Lower leg skin (tissue), 4 donors: ENCODE measurements around the gene HSF4. TPM values are rescaled to one million over a fixed set of nuclear protein-coding genes. Genes with fewer than 3 reads are reported as not detected.

Experiments
- DNase-seq, 2 donors: peaks; one replicate each; pipeline ENCODE4 v3.0.0-alpha.2; 2019; ENCODE audit warnings: low spot score in 2 of 2
- H3K4me3 ChIP-seq: fragments of 200-600 bp; sonication (generic); 2 replicates; pipeline ENCODE4 v1.5.1; 2017; ENCODE audit warnings: mild to moderate bottlenecking, low read depth; ENCODE audit not compliant: poor library complexity, severe bottlenecking
- CTCF ChIP-seq, 3 donors: fragments of 450-650 bp; IDR thresholded peaks; one replicate each; pipeline ENCODE4 v1.5.1; 2016; ENCODE audit warnings: antibody characterized with exemption in 3 of 3, mild to moderate bottlenecking in 3 of 3, moderate library complexity in 2 of 3
- POLR2A ChIP-seq, 2 donors: fragments of 450-650 bp; IDR thresholded peaks; one replicate each; pipeline ENCODE4 v1.6.1; 2016 to 2017; ENCODE audit warnings: antibody characterized with exemption in 2 of 2, mild to moderate bottlenecking in 1 of 2, moderate library complexity in 1 of 2
- WGBS, 2 donors: methylation state at CpG; one replicate each; pipeline ENCODE4 v1.1.5; 2018; 5-methylcytosine and 5-hydroxymethylcytosine counted together
- intact Hi-C: fragments of 100-400 bp; cut with DNase I; formaldehyde crosslinking; loops from one replicate; pipeline ENCODE4 v1.15.0; 2023; ENCODE audit warnings: low total_unique reads
- total RNA-seq, 4 donors: library from RNA; depleted of rRNA; stranded (reverse); fragments of >200 nt; gene quantifications; one replicate each; pipeline ENCODE4 v1.1.0, GENCODE V29; 2016

HSF4 gene
- total RNA-seq, 4 donors from 2014 or later: 48.3 to 131 (median 64.7) TPM

GRCh38 chr16:67170949-67171649 is 6.6 kb downstream of the HSF4 start:
- TF ChIP-seq CTCF (IDR thresholded peaks at IDR 0.05): no peak
- TF ChIP-seq POLR2A (IDR thresholded peaks at IDR 0.05): no peak
- intact Hi-C loops: no loop called here
- H3K4me3 ChIP-seq: no peak overlapping the region
- DNase-seq: no peak
- WGBS, 2 donors: 29 to 31% methylated on average over 14 of the region's 14 CpGs

- TF ChIP-seq POLR2A (IDR thresholded peaks at IDR 0.05): no peak
- no peak for TF ChIP-seq CTCF (IDR thresholded peaks at IDR 0.05)
- no peak overlapping the region for H3K4me3 ChIP-seq
- intact Hi-C loops: no loop called here
- DNase-seq: no peak
- 86 to 90% methylated on average over 1 of the region's 1 CpG for WGBS, 2 donors
These were observed 8.8 kb downstream of the HSF4 start for GRCh38 chr16:67173323-67173722.

- WGBS, 2 donors: 1% methylated on average over 14 to 71 of the region's 71 CpGs
- H3K4me3 ChIP-seq: no peak overlapping the region
- peak; percentile 75 to 96 for DNase-seq
- TF ChIP-seq CTCF (IDR thresholded peaks at IDR 0.05): peak in 1 of 3 donors; percentile 44
- no peak for TF ChIP-seq POLR2A (IDR thresholded peaks at IDR 0.05)
- intact Hi-C loops: no loop called here
These were observed 9.5 kb downstream of the HSF4 start for GRCh38 chr16:67173808-67174705.

- WGBS, 2 donors: 50 to 53% methylated on average over 27 to 31 of the region's 31 CpGs
- H3K4me3 ChIP-seq: no peak overlapping the region
- DNase-seq: no peak
- intact Hi-C loops: no loop called here
- no peak for TF ChIP-seq POLR2A (IDR thresholded peaks at IDR 0.05)
- TF ChIP-seq CTCF (IDR thresholded peaks at IDR 0.05): no peak
These were observed 10.2 kb downstream of the HSF4 start for GRCh38 chr16:67174706-67175231.

- intact Hi-C loops: no loop called here
- DNase-seq: no peak
- 69 to 79% methylated on average over 9 to 12 of the region's 12 CpGs for WGBS, 2 donors
These were observed 12.1 kb downstream of the HSF4 start for GRCh38 chr16:67176662-67177061.

More at GRCh38 chr16:67176662-67177061, 12.1 kb downstream of the HSF4 start:
- no peak overlapping the region for H3K4me3 ChIP-seq
- TF ChIP-seq POLR2A (IDR thresholded peaks at IDR 0.05) (no peak), CTCF (IDR thresholded peaks at IDR 0.05) (no peak)
